NCI-H2107 treated with DMSO at 0.1 percent for 48 hours (cell line): ENCODE results near the gene ETV2.
"Not testable (repeated sequence)": the region's sequence is repeated elsewhere in the genome, so short reads cannot be mapped to it uniquely, and the experiment has no call there.

Experiments
- DNase-seq: peaks from one replicate; lab custom pipeline; 2025; ENCODE audit not compliant: unreplicated experiment; lab: John Stamatoyannopoulos, UW

Gene ETV2

DNA sequence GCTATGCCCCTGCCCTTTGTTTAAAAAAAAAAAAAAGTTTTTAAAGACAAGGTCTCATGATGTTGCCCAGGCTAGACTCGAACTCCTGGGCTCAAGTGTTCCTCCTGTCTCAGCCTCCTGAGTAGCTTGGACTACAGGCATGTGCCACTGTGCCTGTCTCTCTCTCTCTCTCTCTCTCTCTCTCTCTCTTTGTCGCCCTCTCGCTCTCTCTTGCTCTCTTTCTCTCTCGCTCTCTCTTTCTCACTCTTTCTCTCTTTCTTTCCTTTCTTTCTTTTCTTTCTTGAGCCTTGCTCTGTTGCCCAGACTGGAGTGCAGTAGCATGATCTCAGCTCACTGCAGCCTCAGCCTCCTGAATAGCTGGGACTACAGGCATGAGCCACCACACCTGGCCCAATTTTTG lies 14.1 kb downstream of the ETV2 start:
- DNase-seq = no peak

DNA sequence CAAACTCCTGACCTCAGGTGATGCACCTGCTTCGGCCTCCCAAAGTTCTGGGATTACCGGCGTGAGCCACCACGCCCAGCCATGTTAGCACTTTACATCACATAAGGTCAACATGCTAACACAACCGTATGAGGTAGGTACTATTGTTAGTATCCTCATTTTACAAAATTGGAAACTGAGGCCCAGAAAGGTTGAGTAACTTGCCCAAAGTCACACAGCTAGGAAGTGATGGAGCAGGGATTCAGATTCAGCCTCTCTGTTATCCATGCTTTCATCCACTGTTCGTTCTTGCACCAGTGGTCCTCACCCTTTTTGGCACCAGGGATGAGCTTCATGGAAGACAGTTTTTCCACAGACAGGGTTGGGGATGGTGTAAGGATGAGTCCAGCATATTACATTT lies 15.2 kb downstream of the ETV2 start:
- DNase-seq = no peak

DNA sequence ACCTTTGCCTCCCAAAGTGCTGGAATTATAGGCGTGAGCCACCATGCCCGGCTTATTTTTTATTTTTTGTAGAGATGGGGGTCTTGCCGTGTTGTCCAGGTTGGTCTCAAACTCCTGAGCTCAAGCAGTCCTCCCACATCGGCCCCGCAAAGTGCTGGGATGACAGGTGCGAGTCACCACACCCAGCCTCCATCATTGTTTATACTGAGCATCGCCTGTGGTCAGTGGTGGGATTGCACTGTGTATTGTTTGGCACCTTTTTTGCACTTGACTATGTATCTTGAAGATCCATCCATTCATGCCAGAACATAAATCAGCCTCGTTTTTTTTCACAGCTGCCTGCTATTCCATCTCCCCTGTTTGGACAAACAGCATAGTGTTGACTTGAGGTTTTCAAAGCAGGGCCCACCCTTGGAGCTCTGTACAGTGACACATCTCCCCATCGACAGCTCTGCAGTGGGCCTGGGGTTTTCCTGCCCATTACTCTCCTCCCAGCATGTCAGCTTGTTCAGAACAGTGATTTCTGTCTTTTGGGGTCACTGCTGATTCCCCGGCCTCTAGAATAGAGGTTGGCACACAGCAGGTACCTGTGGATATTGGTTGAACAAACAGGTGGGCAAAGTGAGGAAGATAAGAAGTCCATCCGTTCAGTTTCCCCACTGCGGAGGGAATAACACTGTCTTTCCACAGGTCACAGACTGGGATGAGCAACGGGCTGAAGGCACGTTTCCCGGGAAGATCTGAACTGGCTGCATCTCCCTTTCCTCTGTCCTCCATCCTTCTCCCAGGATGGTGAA lies 16.6 kb downstream of the ETV2 start:
- no peak for DNase-seq

DNA sequence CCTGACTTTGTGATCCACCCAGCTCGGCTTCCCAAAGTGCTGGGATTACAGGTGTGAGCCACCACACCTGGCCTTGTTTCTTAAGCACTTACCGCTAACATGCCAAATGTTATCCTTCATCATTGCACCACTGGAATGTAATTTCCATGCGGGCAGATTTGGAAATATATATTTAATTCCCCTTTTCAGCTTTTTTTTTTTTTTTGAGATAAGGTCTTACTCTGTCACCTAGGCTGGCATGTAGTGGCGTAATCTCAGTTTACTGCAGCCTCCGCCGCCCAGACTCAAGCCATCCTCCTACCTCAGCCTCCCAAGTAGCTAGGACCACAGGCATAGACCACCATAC lies 20.4 kb downstream of the ETV2 start:
- DNase-seq = no peak

DNA sequence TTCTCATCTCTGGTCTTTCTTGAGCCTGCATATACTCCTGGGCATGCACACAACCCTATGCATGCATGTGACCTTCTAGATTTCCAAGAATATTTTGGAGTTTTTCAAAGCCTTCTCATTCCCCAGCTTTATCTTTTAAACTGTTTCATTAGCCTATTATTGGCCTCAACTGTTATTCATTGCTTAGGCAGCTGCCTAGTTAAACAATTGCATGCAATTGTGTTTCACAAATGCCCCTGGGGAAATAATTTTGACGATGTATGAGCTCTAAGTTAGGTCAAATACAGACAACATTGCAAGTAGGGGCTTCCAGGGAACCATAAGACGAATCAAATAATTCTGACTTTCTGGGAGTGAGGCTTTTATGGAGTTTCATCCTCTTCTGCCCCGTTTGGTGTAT lies 22.4 kb downstream of the ETV2 start:
- DNase-seq = no peak

DNA sequence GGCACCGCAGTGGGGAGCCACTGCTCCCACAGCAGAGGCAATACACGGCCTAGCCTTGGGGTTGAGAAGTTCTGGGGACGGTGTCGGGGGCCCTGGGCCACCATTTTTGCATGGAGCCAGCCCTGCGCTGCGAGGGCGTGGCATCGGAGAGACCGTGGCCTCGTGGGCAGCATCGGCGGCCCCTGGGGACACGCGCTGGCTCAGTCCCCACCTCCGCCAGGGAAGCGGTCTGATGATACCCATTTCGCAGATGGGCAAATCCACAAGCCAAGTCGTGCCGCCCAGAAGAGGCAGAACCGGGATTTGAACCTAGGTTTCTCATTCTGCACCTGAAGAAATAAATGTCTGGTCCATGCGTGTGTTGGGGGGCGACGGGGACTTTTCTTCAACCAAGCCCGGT lies 23.6 kb downstream of the ETV2 start:
- DNase-seq = no peak

DNA sequence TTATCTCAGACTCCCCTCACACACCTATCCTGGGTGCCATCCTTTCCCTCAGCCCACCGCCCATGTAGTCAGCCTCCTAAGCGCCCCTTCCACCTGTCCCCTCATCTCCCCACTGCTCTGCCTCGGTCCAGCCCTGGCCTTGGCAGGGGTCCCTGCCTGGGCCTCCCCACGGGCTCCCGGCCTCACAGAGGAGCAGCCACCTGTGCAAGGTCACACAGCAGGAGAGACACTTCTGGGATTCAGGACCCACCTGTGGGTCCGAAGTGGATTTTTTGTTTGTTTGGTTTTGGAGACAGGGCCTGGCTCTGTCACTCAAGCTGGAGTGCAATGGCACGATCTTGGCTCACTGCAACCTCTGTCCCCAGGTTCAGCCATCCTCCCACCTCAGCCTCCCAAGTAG lies 24.1 kb downstream of the ETV2 start:
- DNase-seq = no peak

DNA sequence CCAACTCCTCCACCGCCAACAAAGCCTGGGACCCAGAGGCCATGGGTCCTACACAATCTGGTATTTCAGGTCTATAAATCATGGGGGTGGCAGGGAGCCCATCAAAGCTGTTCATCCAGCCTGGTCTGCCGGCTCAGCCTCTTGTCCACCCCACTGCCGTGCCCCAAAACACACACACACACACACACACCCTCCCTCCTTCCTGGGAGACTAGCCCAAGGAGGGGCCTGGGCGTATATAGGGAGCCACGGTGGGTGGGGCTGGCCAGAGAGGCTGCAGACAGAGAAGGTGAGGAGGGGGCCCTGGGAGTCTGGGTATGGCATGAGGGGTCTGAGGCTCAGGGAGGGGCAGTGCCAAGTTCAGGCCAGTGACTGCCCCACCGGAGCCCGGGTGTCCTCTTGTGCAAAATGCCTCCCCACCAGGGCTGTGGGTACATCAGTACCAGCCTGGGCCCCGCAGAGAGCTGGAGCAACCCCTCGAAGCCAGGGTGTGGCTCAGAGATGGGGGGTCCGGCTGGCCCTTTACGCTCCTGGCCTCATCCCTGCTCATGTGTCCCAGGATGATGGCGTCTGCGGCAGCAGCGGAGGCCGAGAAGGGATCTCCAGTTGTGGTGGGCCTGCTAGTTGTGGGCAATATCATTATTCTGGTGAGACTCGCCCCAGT lies 24.8 kb downstream of the ETV2 start, which contains the start of gene UPK1A:
TSS of gene UPK1A (plus strand) at position 267 of the 663 bp plus-strand sequence. CDS start at position 563, 296 bp downstream.
- no peak for DNase-seq

DNA sequence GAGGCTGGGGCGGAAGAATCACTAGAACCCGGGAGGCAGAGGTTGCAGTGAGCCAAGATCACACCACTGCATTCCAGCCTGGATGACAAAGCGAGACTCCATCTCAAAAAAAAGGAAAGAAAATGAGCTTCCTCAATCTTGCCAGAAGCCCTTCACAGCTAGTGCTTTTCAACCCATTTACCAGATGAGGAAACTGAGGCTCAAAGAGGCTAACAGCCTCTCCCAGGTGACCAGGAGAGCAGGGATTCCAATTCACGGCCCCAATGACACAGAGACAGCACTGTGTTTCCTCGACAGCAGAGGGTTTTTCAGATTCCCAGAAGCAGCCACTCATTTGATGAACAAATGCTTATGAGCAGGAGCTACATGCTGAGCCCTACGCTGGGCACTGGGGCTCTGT lies 28.0 kb downstream of the ETV2 start:
- no peak for DNase-seq

DNA sequence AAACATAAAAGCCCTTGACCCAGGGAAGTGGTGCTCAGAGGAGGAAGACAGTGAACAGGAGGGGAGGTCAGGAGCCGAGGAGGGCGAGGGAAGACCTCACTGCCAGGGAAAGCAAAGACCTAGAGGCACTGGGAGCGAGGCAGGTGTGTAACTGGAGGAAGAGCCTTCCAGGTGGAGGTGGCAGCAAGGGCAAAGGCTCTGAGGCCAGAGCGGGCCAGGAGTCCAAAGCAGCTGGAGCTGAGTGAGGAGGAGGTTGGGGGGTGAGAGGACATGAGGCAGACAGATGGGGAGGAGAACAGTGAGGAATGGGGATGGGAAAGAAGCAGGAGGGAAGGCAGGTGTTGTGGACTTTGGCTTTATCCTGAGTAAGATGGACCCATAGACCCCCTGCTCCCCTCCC lies 28.4 kb downstream of the ETV2 start:
- DNase-seq = no peak

DNA sequence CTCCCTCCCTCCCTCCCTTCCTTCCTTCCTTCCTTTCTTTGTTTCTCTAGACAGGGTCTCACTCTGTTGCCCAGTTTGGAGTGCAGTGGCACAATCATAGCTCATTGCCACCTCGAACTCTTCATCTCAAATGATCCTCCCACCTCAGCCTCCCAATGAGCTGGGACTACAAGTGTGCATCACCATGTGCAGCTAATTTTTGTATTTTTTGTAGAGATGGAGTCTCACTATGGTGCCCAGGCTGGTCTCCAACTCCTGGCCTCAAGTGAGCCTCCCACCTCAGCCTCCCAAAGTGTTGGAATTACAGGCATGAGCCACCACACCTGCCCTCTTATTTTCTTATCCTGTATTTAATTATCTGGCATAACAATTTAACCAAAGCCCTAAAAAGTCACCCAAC lies 29.1 kb downstream of the ETV2 start:
- no peak for DNase-seq

DNA sequence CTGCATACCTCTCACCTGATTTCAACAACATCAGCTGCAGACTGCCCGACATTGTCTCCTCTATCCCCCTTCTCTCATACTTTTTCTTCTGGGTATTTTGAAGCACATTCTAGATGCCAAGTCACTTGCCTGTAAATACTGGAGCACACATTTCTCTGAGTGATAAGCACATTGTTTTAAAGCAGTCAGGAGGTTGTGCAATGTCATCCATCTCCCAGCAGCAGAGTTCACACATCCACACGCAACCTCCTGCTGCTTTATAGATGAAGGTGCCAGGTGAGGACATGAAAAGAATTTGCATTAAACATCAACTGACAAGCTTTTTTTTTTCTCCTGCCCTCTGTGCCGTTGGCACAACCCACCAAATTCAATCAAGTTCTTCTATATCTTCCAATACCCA lies 30.3 kb downstream of the ETV2 start:
- peak; percentile 33 for DNase-seq

DNA sequence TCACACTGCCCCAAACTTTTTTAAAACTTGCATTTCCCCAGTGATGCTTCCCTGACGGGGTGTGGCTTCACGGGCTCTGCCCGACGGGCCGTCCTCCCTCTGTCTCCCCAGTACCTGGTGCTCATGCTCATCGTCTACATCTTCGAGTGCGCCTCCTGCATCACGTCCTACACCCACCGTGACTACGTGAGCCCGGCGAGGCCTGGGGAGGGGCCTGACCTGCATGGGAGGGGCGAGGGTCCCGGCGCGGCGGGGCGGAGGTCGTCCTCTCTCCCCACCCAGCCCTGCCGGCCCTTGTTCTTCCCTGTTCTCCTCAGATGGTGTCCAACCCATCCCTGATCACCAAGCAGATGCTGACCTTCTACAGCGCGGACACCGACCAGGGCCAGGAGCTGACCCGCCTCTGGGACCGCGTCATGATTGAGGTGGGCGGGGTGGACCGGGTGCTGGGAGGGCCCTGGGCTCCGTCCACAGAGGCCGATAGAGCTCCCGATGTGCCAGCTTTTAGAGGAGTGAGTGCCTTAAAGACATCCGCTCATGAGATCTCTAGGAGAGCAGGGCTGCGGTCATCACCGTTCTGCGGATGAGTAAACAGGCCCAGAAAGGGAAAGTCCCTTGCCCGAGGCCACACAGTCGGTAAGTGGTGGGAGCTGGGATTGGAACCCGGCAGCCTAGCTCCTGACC lies 31.7 kb downstream of the ETV2 start:
- DNase-seq = no peak

DNA sequence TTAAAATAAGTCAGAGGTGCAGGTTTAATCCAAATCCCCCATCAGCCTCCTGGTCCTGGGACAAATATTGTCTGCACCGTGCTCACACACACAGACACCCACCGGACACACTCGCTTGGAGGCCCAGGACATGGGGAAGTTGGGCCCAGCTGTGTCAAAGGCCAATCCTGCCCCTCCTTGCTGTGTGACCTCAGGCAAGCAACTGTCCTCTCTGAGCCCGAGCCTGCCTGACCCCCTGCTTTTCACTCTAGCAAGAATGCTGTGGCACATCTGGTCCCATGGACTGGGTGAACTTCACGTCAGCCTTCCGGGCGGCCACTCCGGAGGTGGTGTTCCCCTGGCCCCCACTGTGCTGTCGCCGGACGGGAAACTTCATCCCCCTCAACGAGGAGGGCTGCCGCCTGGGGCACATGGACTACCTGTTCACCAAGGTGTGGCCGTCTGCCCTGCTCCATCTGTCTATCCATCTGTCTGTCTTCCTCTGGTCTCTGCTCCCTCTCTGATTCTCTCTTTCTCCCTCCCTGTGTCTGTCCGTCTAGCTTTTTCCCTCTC lies 34.1 kb downstream of the ETV2 start:
- no peak for DNase-seq

DNA sequence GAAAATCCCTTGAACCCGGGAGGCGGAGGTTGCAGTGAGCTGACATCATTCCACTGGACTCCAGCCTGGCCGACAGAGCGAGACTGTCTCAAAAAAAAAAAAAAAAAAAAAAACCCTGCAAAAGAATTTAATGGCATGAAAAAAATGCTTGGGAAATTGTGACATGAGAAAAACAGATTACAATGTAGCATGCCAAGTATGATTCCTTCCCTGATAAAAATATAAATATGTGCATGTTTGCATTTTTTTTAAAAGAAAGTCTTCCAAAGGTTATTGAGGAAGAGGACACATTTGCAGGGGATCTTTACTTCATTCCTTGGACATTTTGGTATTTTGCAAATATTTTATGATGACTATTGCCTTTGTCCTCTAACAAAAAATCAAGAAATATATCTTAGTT lies 48.3 kb downstream of the ETV2 start:
- no peak for DNase-seq

DNA sequence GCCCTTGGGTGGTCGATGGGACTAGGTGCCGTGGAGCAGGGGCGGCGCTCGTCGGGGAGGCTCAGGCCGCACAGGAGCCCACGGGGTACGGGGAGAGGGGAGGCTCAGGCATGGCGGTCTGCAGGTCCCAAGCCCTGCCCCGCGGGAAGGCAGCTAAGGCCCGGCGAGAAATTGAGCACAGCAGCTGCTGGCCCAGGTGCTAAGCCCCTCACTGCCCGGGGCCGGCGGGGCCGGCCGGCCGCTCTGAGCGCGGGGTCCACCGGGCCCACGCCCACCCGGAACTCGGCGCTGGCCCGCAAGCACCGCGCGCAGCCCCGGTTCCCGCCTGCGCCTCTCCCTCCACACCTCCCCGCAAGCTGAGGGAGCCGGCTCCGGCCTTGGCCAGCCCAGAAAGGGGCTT lies 49.6 kb downstream of the ETV2 start:
- DNase-seq = not testable (repeated sequence)

DNA sequence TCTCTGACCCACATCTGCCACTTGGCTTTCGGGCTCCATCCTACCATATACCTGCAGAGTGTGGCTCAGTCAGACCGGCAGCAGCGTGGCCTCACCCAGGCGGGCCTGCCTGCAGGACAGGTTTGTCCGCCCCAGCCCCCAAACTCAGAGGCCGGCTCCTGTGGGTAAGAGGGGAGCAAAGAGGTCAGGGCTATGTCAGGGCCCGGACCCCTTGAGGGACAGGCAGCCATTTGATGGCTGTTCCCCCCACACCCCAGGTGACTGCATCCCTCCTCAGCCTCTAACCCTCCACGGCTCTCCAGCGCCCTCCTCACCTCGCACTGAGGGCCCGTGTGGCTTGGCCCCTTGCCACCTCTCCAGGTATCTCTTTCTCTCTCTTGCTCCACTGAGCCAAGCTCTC lies 50.5 kb downstream of the ETV2 start:
- DNase-seq = peak; percentile 9

DNA sequence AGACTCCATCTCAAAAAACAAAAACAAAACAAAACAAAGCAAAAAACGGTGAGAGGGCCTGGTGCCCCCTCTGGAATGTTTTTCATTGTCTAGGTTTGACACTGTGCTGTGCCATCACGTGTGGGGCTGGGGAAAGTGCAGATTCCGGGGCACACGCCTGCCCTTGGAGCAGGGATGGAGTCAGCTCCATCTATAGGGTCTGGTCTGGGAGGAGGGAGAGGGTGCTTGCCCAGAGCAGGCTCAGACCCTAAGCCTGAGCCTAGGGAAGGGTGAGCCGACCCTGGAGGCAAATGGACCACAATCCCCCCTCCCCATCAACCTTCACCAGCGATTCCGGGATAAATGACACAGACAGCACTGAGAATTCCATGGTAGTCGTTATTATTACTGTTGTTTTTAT lies 51.9 kb downstream of the ETV2 start:
- DNase-seq = no peak

DNA sequence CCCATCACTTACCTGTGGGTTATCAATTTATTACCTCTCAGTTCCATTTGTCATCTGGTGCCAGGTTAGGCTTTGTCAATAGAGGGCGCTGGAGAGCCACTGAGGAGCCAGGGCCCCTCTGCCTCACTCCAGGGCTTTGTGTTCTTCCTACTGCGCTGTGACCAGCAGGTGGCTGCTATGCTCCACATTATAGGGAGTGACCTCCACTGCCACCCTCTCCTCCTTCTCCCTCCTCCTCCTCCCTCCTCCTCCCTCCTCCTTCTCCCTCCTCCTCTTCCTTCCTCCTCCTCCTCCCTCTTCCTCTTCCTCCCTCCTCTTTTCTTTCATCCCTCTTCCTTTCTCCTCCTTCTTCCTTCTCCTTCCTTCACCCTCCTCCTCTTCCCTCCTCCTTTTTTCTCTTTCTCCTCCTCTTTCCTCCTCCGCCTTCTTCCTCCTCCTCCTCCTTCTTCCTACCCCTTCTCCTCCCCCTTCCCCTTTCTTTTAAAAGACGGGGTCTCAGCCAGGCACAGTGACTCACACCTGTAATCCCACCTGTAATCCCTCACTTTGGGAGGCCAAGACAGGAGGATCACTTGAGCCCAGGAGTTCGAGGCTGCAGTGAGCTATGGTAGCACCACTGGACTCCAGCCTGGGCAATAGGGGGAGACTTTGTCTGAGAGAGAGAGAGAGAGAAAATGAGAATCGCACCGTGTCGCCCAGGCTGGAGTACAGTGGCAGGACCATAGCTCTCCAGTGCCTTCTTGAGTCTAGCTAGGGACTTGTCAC lies 52.5 kb downstream of the ETV2 start:
- peak; percentile 64 for DNase-seq
